ENCODE results near the gene PRR15L.

DNA sequence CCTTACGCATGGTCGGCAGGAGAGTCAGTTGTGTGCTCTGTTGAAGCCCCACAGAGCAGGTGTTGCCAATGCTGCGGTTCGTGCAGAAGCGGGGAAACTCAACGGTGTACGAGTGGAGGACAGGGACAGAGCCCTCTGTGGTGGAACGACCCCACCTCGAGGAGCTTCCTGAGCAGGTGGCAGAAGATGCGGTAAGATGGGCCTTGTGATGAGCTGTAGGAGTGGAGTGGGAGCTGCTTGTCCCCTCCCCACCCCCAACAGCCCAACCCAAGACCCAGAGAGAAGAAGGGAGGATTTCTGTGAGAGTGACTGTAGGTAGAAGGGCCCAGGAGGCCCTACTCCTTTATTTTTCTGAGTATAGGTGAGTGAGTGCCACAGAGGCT lies 18.1 kb upstream of the PRR15L start:
- TF ChIP-seq POLR2A (IDR thresholded peaks at IDR 0.05; ENCODE audit: low read length) (no peak), GATA1 (IDR thresholded peaks at IDR 0.05; ENCODE audit: low read depth, low read length) (no peak)

All from erythroblast (primary cell).